SK-N-SH treated with all-trans-retinoic acid at 6 μM for 48 hours (cell line): ENCODE measurements around the gene DPP10.

Experiments
- ATAC-seq: fragments of 200-7000 bp; cut with Tn5 transposase; 3 replicates; pipeline ENCODE4 v1.9.1; 2020; ENCODE audit warnings: mild to moderate bottlenecking, moderate library complexity
- ARNTL ChIP-seq: fragments of 450-650 bp; formaldehyde crosslinking; IDR thresholded peaks from 2 replicates; pipeline ENCODE4 v1.5.0; 2020; ENCODE audit warnings: low read depth, mild to moderate bottlenecking, moderate library complexity, borderline replicate concordance
- BACH2 ChIP-seq: fragments of 250-450 bp; sonication (Bioruptor Pico); IDR thresholded peaks from 2 replicates; pipeline ENCODE4 v1.9.0; 2021; ENCODE audit warnings: mild to moderate bottlenecking, borderline replicate concordance
- CSDC2 ChIP-seq: fragments of 250-450 bp; sonication (Bioruptor Pico); IDR thresholded peaks from 2 replicates; pipeline ENCODE4 v1.5.0; 2020; ENCODE audit warnings: mild to moderate bottlenecking, moderate library complexity
- ESRRG ChIP-seq: fragments of 250-450 bp; sonication (Bioruptor Pico); IDR thresholded peaks from 2 replicates; pipeline ENCODE4 v1.6.1; 2021; ENCODE audit warnings: mild to moderate bottlenecking
- GLIS3 ChIP-seq: fragments of 250-450 bp; sonication (Bioruptor Pico); IDR thresholded peaks from 2 replicates; pipeline ENCODE4 v1.5.0; 2020; ENCODE audit warnings: mild to moderate bottlenecking, moderate library complexity
- ISL1 ChIP-seq: fragments of 250-450 bp; sonication (Bioruptor Pico); IDR thresholded peaks from 2 replicates; pipeline ENCODE4 v2.1.2; 2022; ENCODE audit warnings: mild to moderate bottlenecking, moderate library complexity
- OSR1 ChIP-seq: fragments of 250-450 bp; sonication (Bioruptor Pico); IDR thresholded peaks from 2 replicates; pipeline ENCODE4 v1.8.0; 2022; ENCODE audit warnings: moderate library complexity, mild to moderate bottlenecking, inconsistent platforms
- PPARA ChIP-seq: fragments of 250-450 bp; sonication (Bioruptor Pico); IDR thresholded peaks from 2 replicates; pipeline ENCODE4 v1.5.0; 2020; ENCODE audit warnings: mild to moderate bottlenecking, borderline replicate concordance
- RARB ChIP-seq: fragments of 250-450 bp; sonication (Bioruptor Pico); IDR thresholded peaks from 2 replicates; pipeline ENCODE4 v1.8.0; 2021; ENCODE audit warnings: mild to moderate bottlenecking, moderate library complexity
- SNAI2 ChIP-seq: fragments of 250-450 bp; sonication (Bioruptor Pico); IDR thresholded peaks from 2 replicates; pipeline ENCODE4 v1.5.0; 2020; ENCODE audit warnings: mild to moderate bottlenecking, moderate library complexity
- TCF4 ChIP-seq: fragments of 250-450 bp; sonication (Bioruptor Pico); IDR thresholded peaks from 2 replicates; pipeline ENCODE4 v1.8.0; 2021; ENCODE audit warnings: mild to moderate bottlenecking, moderate library complexity, borderline replicate concordance
- TOX ChIP-seq: fragments of 250-450 bp; sonication (Bioruptor Pico); IDR thresholded peaks from 2 replicates; pipeline ENCODE4 v1.8.0; 2021; ENCODE audit warnings: mild to moderate bottlenecking, moderate library complexity, borderline replicate concordance
- TSHZ2 ChIP-seq: fragments of 250-450 bp; sonication (Bioruptor Pico); IDR thresholded peaks from 2 replicates; pipeline ENCODE4 v1.5.0; 2020; ENCODE audit warnings: mild to moderate bottlenecking, moderate library complexity
- ZC3H10 ChIP-seq: fragments of 250-450 bp; sonication (Bioruptor Pico); IDR thresholded peaks from 2 replicates; pipeline ENCODE4 v1.5.1; 2021; ENCODE audit warnings: mild to moderate bottlenecking, moderate library complexity
- ZFP3 ChIP-seq: fragments of 250-450 bp; sonication (Bioruptor Pico); IDR thresholded peaks from 2 replicates; pipeline ENCODE4 v1.5.0; 2020; ENCODE audit warnings: mild to moderate bottlenecking, moderate library complexity
- ZFP30 ChIP-seq: fragments of 450-650 bp; formaldehyde crosslinking; IDR thresholded peaks from 2 replicates; pipeline ENCODE4 v1.5.0; 2022; ENCODE audit warnings: mild to moderate bottlenecking, moderate library complexity
- ZNF565 ChIP-seq: fragments of 450-650 bp; formaldehyde crosslinking; conservative IDR thresholded peaks from 2 replicates; pipeline ENCODE4 v1.5.0; 2020; ENCODE audit warnings: low read depth, mild to moderate bottlenecking, moderate library complexity
- ZNF70 ChIP-seq: fragments of 450-650 bp; formaldehyde crosslinking; IDR thresholded peaks from 2 replicates; pipeline ENCODE4 v1.5.0; 2020; ENCODE audit warnings: mild to moderate bottlenecking, moderate library complexity
- ZNF8 ChIP-seq: fragments of 450-650 bp; formaldehyde crosslinking; IDR thresholded peaks from 2 replicates; pipeline ENCODE4 v1.5.0; 2020; ENCODE audit warnings: mild to moderate bottlenecking, moderate library complexity
- TF ChIP-seq, protein P1 (sequence below): fragments of 250-450 bp; sonication (Bioruptor Pico); IDR thresholded peaks from 2 replicates; pipeline ENCODE4 v1.8.0; 2020; ENCODE audit warnings: mild to moderate bottlenecking, moderate library complexity, borderline replicate concordance
- TF ChIP-seq, protein P2 (sequence below): fragments of 250-450 bp; sonication (Bioruptor Pico); IDR thresholded peaks from 2 replicates; pipeline ENCODE4 v1.5.1; 2020; ENCODE audit warnings: low read depth, mild to moderate bottlenecking, moderate library complexity
- TF ChIP-seq, protein P3 (sequence below): fragments of 250-450 bp; sonication (Bioruptor Pico); IDR thresholded peaks from 2 replicates; pipeline ENCODE4 v1.8.0; 2021; ENCODE audit warnings: low read depth, mild to moderate bottlenecking, moderate library complexity, borderline replicate concordance

The DPP10 gene

GRCh38 chr2:115542331-115542730, 1099.9 kb downstream of the DPP10 start (continued):
- TF ChIP-seq, protein P1, sequence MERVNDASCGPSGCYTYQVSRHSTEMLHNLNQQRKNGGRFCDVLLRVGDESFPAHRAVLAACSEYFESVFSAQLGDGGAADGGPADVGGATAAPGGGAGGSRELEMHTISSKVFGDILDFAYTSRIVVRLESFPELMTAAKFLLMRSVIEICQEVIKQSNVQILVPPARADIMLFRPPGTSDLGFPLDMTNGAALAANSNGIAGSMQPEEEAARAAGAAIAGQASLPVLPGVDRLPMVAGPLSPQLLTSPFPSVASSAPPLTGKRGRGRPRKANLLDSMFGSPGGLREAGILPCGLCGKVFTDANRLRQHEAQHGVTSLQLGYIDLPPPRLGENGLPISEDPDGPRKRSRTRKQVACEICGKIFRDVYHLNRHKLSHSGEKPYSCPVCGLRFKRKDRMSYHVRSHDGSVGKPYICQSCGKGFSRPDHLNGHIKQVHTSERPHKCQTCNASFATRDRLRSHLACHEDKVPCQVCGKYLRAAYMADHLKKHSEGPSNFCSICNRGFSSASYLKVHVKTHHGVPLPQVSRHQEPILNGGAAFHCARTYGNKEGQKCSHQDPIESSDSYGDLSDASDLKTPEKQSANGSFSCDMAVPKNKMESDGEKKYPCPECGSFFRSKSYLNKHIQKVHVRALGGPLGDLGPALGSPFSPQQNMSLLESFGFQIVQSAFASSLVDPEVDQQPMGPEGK (CRISPR knock-in tag), result no peak
- TF ChIP-seq RARB (CRISPR knock-in tag), result no peak
- TF ChIP-seq TCF4 (CRISPR knock-in tag), result no peak
- no peak for TF ChIP-seq ZC3H10 (CRISPR knock-in tag)
- no peak for TF ChIP-seq OSR1 (CRISPR knock-in tag)
- no peak for TF ChIP-seq TOX (CRISPR knock-in tag)
- TF ChIP-seq PPARA (CRISPR knock-in tag), result no peak
- no peak for TF ChIP-seq SNAI2

DNA sequence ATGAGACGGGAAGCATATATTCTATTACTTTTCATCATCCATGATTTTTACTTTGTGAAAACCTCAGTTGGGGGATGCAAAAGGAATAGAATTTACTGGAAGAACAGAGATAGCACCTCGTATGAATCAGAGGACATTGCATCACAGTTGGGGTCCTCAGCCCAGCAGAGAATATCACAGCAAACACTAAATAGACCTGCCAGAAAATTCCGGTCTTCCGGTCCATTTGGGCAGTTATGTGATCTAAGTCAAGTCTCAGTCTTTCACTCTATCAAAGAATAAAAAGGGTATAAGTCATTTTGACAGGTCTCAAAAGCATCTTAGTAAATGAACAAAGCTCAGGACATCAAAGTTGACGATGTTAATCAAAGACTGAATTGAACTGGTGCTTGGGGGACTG, 1100.6 kb downstream of the DPP10 start:
- no peak for ATAC-seq
- TF ChIP-seq TSHZ2 (CRISPR knock-in tag) (no peak), ZFP3 (CRISPR knock-in tag) (no peak), TOX (CRISPR knock-in tag) (no peak), CSDC2 (CRISPR knock-in tag) (no peak), ESRRG (CRISPR knock-in tag) (no peak), ZC3H10 (CRISPR knock-in tag) (no peak)
- TF ChIP-seq, protein P2, sequence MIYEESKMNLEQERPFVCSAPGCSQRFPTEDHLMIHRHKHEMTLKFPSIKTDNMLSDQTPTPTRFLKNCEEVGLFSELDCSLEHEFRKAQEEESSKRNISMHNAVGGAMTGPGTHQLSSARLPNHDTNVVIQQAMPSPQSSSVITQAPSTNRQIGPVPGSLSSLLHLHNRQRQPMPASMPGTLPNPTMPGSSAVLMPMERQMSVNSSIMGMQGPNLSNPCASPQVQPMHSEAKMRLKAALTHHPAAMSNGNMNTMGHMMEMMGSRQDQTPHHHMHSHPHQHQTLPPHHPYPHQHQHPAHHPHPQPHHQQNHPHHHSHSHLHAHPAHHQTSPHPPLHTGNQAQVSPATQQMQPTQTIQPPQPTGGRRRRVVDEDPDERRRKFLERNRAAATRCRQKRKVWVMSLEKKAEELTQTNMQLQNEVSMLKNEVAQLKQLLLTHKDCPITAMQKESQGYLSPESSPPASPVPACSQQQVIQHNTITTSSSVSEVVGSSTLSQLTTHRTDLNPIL (CRISPR knock-in tag), result no peak
- TF ChIP-seq, protein P1 (CRISPR knock-in tag), result no peak
- TF ChIP-seq, all 23 proteins: peak for 0

GRCh38 chr2:115543461-115543860, 1101.0 kb downstream of the DPP10 start:
- ATAC-seq, result no peak
- TF ChIP-seq TOX (CRISPR knock-in tag) (no peak), ZC3H10 (CRISPR knock-in tag) (no peak), ISL1 (CRISPR knock-in tag) (no peak), ARNTL (no peak), ZNF565 (CRISPR knock-in tag) (no peak), BACH2 (CRISPR knock-in tag) (no peak), SNAI2 (no peak), OSR1 (CRISPR knock-in tag) (no peak)

DNA sequence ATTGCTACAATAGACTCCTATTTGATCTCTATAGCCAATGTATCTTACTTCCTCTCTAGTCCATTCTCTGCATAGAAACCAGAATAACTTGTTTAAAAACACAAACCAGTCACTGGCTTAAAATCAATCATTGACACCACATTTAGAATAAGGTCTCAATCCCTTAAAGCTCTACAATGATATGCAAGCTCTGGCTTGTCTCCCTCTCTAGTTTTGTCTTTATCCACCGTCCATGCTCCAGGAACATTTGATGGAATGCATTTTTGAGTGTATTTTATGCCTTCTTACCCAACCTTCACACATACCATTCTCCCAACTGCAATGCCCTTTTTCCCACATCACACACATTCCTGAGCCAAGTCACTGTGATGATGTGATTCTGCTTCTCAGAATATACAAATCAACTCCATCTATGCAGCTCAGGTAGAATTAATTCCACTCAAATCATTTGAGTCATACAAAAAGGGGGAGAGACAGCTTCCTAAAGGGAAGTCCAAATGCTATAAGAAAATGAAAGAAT, 1107.2 kb downstream of the DPP10 start:
- ATAC-seq, result no peak
- TF ChIP-seq, protein P3, sequence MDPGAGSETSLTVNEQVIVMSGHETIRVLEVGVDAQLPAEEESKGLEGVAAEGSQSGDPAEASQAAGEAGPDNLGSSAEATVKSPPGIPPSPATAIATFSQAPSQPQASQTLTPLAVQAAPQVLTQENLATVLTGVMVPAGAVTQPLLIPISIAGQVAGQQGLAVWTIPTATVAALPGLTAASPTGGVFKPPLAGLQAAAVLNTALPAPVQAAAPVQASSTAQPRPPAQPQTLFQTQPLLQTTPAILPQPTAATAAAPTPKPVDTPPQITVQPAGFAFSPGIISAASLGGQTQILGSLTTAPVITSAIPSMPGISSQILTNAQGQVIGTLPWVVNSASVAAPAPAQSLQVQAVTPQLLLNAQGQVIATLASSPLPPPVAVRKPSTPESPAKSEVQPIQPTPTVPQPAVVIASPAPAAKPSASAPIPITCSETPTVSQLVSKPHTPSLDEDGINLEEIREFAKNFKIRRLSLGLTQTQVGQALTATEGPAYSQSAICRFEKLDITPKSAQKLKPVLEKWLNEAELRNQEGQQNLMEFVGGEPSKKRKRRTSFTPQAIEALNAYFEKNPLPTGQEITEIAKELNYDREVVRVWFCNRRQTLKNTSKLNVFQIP, result no peak
- TF ChIP-seq ZC3H10 (CRISPR knock-in tag), result no peak
- no peak for TF ChIP-seq GLIS3 (CRISPR knock-in tag)
- no peak for TF ChIP-seq TOX (CRISPR knock-in tag)
- no peak for TF ChIP-seq ZFP30
- no peak for TF ChIP-seq ZNF70 (CRISPR knock-in tag)
- TF ChIP-seq TCF4 (CRISPR knock-in tag), result no peak
- no peak for TF ChIP-seq ZNF8 (CRISPR knock-in tag)
- no peak for TF ChIP-seq ARNTL
- TF ChIP-seq ZNF565 (CRISPR knock-in tag), result no peak
- no peak for TF ChIP-seq OSR1 (CRISPR knock-in tag)
- TF ChIP-seq CSDC2 (CRISPR knock-in tag), result no peak
- TF ChIP-seq TSHZ2 (CRISPR knock-in tag), result no peak
- no peak for TF ChIP-seq ESRRG (CRISPR knock-in tag)
